ENCODE measurements around the gene KIF18B.
A peak's percentile ranks its signal among the peaks of the same experiment; 100 is the strongest.

KIF18B gene

DNA sequence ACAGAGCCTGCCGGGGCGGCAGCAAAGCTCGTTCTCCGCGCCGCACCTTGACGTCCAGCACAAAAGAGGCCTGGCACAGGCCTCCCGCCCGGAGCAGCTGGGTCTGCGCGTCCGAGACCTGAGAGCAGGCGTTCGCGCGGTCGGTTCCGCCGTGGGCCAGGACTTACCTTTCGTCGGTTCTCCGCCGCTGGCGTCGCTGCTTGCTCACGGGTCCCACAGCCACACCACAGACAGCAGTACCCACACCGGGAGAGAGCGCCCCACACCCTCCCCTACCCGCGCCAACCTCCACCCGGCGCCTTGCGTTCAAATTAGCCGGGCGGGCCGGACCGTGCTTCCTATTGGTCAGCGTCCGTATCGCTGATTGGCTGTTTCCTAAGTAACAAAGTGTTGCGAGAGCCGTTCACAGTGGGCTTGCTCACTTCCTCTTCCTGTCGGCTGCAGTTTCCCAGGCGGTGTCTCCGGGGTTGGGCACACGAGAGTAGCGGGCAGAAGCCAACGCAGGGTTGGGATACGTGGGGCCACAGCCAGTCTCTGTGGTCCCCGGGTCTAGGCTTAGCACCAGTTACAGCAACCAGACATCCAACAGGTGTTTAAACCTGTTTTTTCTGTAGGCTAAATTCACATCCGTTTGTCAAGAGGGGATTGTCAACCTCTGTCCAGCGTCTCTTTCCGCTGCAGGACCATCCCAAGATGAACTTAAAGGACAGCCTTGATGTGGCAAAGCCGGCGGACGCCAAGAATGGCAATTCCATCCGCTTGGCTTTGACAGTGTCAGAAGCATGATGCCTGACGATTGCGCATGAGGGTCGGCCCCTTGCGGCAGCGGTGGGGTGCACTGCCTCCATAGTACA is at the start of gene KIF18B:
Gene KIF18B, minus strand, starts transcription at position 313 of the 854 bp plus-strand sequence. CDS start 11,429 bp downstream, outside the sequence.
- DNase-seq, result peak; percentile 80

DNA sequence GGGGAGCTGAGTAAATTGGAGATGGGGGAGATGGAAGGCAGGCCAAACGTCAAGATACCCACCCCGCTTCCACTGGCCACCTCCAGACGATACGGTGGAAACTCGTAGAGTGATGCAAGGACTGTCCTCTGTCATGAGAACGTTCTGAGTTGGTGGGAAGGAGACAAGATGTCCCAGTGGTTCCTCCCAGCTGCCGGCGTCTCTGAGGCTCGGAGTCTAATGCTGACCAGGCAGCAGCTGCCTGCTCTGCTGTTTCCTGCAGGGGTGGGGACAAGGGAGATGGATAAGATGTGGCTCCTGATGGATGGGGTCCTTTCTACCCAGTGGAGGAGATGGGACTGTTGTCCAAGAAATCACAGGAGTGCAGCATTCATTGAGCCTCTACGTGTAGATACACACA is 48.7 kb upstream of the KIF18B start:
- no peak for DNase-seq

DNA sequence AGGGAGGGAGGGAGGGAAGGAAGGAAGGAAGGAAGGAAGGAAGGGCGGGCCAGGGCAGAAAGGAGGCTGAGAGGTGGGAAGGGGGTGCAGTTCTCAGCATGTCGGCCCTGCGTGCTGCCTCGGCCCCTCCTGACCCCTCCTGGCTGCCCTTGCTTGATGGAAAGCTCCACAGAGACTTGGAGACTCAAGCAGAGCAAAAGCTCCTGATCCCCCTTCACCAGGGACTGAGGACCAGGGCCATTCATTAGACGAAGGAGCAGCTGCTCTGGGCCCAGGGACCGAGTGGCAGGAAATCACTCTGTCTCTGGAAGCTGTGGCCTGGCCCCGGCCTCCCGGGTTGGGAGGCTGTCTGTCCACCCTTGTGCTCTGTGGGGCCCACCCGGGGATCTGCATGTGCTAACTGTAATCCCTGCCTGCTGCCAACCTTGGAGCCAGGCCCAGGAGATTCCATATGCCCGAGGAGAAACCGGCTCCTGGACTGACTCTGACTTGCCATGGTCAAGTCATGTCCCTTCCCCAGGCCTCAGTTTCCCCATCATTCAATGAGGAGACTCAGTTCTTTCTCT is 47.9 kb upstream of the KIF18B start:
- DNase-seq, result no peak

DNA sequence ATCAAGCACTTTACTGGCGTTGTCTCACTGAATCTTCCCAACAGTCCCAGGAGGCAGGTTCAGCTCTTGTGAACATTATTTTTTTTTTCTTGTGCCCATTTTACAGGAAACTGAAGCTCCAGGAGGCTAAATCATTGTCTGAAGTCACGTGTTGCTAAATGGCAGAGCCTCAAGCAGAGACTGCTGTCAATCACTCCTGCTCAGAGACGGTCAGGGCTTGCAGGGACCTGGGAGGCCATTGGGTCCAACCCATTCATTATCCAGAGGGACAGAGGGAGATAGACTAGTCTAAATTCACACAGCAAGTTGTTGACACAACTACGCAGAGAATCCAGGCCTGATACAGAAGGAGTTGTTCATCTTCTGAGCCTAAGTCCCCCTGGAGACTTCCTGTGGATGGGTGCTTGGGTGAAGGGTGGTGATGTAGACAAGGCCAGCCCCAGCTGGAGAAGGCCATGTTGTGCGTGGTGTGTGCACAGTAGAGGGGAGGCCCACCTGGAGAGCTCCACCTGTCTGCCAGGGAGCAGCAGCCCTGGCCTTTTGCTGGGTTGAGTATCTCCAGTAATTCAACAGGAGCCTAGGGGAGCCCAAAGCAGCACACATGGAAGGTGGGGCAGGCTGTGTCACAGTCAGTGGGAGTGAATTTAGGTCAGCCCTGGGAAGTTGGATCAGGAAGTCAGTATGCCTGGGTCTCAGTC is 44.8 kb upstream of the KIF18B start:
- no peak for DNase-seq

DNA sequence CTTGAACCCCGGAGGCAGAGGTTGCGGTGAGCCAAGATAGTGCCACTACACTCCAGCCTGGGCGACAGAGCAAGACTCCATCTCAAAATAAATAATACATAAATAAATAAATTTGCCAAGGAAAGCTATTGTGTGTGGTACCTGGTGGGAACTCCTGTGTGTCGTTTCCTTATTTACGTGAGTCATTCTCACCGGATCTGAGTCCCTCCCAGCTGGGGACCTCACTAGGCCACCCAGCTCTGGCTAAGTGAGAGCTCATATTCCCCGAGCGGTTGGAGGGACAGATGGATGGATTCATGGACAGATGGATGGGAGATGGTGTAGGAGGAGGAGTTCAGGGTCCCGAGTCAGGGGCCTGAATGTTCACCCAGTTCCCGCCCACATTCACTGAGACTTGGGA is 43.4 kb upstream of the KIF18B start:
- no peak for DNase-seq

DNA sequence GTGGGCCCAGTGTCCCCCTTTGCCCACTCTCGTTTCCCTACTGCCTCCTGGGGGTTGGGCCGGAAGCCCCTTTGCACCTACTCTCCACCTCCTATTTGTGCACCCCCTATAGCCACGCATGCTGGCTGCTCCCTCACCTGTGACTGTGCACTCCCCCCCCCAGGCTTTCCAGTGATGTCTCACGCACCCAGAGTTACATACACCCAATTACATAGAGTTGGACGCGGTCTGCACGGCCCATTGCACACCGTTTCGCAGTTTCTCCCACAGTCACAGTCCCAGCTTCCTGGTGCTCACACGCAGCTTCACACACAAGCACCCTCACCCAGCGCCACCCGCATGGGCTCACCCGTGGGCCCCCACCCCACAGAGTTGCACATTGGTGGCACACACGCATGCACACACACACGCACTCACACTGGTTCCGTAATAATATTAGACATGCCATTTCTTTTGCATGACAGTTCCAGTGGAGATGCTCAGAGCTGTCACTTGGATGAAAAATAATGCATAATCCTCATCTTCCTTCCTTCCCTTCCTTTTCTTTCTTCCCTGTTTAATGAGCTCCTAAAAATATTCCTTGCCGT is 42.1 kb upstream of the KIF18B start:
- DNase-seq, result no peak

DNA sequence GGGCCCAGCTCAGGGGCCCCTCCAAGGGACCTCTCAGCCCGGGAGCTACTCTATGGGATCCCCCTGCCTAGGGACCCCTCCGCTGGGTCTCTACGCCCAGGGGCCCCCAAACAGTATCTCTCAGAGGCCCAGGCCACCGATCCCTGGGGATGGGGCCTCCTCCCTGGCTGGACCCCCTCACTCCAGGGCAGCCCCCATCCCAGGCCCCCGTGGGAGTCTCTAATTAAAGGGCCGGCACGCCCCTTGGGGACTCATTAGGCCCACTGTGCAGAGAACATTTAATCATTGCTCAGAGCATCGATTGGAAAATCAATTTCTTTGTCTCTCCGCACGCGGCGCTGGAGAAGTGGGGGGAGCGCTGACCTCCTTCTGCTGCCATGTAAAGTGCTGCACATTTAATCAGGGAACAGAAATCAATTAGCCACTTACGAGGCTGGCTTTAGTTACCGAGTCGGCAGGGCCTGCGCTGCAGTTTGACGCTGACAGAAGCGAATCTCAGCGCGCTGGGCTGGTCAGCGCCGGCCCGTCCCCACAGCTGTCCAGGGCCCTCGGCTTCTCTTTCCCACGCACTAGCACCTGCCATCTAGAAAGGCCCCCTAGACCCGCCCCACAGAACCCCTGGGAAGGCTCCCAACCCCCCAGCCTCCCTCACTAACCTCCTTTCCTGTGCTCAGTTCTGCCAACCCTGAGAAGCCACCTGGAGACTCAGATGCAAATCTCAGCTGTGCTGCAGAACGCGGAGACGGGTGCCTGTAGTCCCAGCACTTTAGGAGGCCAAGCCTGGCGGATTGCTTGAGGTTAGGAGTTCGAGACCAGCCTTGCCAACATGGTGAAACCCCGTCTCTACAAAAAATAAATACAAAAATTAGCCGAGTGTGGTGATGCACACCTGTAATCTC is 40.7 kb upstream of the KIF18B start:
- DNase-seq, result no peak

DNA sequence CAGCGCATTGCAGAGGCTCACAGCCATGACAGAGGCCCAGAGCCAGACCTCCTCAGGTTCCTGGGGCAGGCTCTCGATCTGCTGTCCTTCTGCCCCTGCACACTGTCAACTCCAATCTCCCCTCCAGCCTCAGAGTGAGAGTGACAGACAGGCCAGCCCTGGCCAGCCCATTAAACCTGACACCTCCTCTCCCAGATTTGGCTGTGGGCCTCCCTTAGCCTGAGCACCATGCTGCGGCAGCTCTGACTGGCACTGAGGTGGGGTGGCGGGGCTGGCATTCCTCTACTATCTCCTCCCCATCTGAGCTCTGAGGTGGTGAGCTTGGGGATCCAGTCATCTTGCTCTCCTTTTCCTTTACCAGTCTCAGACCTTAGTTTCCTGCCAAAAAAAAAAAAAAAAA is 36.0 kb upstream of the KIF18B start:
- DNase-seq, result no peak

DNA sequence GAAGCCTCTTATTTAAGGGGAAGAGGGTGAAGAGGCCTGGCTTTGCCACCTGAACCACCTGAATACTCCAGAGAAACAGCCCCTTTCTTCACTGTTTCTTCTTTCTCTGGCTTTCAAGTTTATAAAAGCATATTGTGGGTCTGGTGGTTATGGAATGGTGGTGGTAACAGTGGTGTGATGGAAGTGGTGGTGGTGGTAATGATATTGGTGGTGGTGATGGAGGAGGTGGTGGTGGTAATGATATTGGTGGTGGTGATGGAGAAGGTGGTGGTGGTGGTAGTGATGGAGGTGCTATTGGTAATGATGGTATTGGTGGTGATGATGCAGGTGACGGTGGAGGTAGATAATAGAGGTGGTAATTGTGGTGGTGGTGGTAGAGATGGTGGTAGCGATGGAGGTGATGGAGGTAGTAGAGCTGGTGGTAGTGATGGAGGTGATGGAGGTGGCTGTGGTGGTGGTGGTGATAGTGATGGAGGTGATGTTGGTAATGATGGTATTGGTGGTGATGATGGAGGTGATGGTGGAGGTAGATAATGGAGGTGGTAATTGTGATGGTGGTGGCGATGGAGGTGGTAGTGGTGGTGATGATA is 34.6 kb upstream of the KIF18B start:
- DNase-seq, result no peak

DNA sequence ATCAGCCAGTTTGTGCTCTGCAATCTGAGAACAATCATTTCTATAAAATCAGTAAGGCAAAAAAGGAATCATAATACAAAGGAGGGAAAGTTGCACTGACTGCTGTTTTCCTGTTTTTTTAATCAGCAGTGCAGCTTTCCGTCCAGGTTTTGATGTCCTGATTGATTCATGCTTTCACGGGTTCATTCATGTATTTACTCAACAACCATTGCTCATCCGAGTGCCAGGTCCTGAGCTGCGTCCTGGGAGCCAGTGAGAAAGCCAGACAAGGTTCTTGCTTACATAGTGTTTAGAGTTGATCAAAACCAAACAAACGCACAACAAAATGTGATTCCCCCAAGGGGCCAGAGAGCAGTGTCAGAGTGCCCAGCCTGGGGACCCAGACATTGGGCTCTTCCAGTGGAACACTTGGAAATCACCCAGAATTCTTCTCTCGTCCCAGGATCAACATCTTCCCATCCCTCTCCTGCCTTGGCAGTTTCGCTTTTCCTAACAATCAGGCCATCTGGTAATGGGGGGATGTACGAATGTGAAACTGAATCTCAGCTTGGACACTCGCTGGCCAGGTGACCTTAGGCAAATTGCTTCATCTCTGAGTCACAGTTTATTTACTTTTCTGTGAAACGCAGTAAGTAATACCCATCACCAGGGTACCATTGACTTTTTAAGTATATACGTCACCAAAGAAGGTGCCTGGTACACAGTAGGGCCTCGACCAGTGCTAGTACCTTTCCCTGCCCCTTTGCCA is 33.8 kb upstream of the KIF18B start:
- no peak for DNase-seq

DNA sequence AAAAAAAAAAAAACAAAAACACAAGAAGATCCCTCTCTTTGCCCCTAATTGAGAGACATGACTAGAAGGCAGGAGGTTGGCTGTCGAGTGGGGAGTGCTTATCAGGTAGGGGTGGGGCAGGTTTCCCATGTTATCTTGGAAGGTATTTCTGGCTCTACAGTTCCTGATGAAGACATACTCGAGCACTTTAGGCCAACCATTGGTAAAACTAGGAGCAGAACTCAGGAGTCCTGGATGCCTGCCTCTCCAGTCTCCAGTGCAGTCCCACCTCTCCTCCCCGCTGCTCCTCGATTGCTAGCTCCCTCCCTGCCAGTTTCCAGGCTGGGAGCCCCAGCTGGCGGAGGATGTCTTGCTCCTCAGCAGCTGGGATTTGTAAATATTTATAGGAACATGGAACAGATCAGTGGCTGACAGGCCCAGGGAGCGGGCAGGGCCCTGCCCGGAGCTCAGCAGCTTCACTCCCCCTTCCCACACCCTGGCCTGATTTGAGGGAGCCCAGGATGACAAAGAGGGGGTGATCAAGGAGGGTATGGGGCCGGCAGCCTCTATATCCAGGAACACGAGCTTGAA is 31.9 kb upstream of the KIF18B start:
- DNase-seq, result no peak

DNA sequence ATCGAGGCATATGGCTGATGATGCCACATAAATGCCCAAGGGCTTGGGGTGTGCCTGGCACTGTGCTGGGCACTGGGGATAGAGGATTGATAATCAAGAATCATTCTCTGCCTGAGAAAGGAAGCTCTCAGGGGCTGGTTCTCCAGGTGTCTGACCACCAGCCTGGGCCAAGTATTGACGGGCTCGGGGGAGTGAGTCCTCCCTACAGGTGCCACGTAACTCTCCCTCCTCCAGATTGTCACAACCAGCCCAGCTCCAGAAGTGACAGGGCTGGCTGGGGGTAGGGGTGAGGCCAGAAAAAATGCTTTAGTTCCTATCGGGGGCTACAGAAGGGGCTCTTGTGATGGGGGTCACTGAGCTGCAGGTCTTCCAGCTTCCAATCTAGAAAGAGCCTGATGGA is 31.2 kb upstream of the KIF18B start:
- no peak for DNase-seq

DNA sequence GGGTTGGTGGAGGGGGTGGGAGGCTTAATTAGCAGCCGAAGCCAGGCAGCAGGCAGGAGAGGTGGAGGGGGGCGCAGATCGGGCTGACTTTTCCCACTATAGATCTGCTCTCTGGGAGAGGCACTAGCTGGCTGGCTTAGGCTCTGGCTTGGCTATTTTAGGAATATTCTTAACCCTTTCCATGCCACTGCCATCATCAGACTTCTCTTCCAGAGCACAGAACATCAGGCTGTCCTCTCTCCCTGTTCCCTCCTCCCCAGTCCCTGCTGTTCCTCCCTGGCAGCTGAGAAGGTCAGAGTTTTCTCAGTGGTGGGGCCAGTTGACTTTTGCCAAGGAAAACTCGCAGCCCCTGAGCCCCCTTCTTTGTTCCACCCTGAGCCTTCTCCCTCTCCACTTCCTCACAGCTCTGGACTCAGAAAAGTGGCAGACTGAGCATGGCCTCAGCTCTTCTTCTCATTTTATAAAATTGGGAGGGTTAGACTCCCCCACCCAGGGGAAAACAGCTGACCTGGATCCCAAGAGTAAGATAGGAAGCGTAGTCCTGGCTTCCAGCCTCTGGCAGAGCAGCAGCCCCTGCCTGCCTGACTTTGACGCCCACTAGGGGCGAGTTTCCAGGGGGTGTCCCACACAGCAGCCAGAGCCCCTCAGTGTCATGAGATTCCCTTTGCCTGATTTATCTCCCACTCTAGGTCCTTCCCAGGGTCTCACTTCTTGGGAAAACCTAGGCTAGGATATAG is 30.4 kb upstream of the KIF18B start:
- no peak for DNase-seq

DNA sequence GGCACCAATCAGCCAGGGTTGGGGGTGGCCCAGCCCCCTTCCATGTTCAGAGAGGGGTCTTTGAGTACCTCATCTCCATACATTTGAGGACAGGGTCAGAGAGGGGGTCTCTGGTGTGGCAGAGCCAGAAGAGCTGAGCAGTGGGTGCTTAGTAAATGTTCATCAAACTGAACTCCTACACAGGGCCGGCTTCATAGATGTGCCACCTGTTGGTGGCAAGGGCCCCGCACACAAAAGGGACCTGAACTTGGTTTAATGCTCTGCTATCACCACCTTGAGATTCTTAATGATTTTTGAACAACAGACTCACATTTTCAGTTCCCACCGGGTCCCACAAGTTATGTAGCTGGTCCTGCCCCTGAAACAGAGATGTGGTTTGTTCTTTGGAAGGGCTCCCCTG is 29.5 kb upstream of the KIF18B start:
- DNase-seq, result no peak

DNA sequence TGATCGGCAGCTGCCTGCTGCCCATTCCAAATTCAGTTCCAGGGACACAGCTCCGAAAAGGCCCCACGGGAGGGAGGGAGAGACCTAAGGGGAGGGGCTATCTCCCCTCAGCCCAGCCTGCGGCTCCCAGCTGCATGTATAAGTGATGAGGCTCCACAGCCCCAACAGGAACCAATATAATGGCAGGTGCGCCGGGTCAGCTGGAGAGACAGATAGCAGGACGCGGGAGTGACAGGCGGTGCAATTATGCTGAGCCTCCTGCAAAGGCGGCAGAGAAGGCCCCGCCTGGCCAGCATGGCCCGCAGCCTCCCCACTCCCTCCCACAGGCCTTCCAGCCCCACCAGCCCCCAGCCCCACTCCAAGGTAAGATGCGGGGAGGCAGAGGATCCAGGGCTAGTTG is 28.6 kb upstream of the KIF18B start:
- DNase-seq, result no peak

DNA sequence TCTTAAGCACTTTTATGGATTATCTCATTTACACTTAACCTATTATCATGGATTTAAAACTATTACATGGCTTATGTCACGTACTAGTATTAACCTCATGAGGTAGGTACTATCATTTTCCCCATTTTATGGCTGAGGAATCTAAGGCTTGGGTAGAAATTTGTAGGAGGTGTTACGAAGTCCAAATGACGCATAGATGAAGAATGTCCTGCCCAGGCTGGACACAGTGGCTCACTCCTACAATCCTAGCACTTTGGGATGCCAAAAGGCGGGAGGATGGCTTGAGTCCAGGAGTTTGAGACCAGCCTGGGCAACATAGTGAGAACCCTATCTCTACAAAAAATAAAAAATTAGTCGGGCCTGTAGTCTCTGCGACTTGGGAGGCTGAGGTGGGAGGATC is 25.4 kb upstream of the KIF18B start:
- DNase-seq, result no peak

DNA sequence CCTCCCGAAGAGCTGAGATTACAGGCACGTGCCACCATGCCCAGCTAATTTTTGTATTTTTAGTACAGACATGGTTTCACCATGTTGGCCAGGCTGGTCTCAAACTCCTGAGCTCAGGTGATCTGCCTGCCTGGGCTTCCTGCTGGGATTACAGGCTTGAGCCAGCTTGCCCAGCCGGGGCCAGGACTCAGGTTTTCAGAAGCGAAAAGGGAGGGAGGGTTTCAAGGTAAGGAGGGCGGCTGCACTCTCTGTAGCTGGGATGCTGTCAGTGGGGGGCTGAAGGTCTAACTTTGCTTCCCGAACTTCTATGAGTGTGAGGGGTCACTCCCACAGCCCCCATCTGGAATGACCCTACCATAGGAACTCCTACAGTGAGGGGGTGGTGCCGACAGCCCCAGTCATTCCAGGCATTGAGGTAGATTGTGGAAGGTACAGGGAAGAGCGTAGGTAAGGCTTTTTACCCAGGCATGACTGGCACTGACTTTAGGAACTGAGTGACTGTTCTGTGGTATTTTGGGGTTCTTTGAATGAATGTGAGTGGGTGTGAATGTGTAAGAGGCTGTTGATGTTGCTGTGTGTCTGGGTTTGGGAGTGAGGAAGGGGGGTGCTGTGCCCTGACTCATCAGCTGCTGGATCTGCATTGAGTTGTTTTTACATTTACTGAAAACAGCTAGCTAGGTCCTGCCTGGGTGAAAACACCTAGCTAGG is 24.4 kb upstream of the KIF18B start:
- peak; percentile 31 for DNase-seq

DNA sequence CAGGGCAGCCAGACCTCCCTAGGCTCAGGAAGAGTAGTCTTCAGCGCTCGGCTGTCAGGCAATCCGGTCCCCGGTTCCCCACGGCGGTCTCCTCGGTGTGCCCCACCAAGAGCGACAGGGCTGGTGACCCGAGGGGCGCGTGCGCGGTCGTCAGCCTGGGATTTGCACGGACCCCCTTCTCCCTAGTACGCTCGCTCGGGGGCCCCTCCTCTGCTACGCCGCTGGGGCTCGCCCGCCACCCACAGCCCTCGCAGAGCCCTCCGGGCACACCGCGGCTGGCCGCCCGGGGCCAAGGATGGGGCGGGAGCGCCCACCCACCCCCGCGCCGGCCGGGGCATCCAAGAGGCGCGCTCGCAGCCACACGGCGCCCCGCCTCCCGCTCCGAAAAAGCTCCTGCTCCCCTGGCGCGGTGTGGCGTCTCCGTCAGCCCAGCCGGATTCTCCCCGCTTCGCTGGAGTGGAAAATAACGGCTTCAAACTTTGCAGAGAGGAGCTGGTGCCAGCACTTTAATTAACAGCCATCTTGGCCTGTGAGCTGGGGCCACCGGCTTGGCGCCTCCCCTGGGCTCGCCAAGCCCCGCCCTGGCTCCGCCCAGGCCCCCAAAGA is 22.7 kb upstream of the KIF18B start:
- no peak for DNase-seq

DNA sequence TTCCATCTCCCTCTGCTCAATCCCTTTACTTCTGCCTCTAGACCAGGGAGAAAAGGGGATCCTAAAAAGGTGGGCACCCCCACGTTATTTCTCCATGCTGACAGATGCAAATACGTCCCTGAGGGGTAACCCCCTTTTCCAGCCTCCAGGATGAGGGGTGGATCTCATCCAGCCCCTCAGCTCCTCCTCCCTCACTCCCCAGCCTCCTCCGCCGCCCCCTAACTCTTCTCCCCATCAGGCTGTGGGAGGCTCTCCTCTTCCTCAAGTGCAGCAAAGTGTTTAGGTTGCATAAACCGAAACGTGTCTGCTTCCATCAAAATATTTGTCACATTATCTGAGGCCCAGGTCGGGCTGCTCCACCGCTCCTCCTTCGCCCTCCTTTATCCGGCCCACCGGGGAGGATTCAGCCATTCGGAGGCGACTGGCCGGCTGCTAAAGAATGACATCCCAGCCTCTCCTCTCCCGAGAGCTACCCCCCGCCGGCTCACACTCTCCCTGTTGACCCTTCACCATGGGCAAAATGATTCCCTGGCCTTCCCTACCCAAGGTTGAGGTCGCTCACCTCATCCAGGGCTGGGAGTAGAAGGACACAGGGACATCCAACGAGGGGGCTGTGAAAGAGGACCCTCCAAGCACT is 21.7 kb upstream of the KIF18B start:
- no peak for DNase-seq

Measured in activated T-cell treated with anti-CD3 and anti-CD28 coated beads for 4 hours (primary cell).